Hepatocyte (in vitro differentiated cells): Measurements from ENCODE around the gene TXNDC11. TPM values are rescaled to one million over a fixed set of nuclear protein-coding genes. Genes with fewer than 3 reads are reported as not detected.

Source experiments
- DNase-seq: peaks from one replicate; pipeline ENCODE4 v3.0.0-alpha.2; 2016; ENCODE audit warnings: low spot score
- H2AFZ ChIP-seq: fragments of 200-600 bp; sonication (generic); 2 replicates; pipeline ENCODE4 v1.6.0; 2016; ENCODE audit warnings: antibody characterized with exemption, mild to moderate bottlenecking
- H3K27ac ChIP-seq: fragments of 200-600 bp; sonication (generic); 2 replicates; pipeline ENCODE4 v1.5.1; 2016; ENCODE audit warnings: mild to moderate bottlenecking
- H3K27me3 ChIP-seq: fragments of 200-600 bp; sonication (generic); 2 replicates; pipeline ENCODE4 v1.6.1; 2016
- H3K36me3 ChIP-seq: fragments of 200-600 bp; sonication (generic); replicated peaks from 2 replicates; pipeline ENCODE4 v1.5.1; 2016; ENCODE audit warnings: low read depth; ENCODE audit not compliant: insufficient read depth
- H3K4me1 ChIP-seq: fragments of 200-600 bp; sonication (generic); 2 replicates; pipeline ENCODE4 v1.5.1; 2016; ENCODE audit warnings: mild to moderate bottlenecking, moderate library complexity; ENCODE audit not compliant: insufficient read depth
- H3K4me2 ChIP-seq: fragments of 200-600 bp; sonication (generic); 2 replicates; pipeline ENCODE4 v1.6.0; 2016
- H3K4me3 ChIP-seq: fragments of 200-600 bp; sonication (generic); 2 replicates; pipeline ENCODE4 v1.5.1; 2016; ENCODE audit warnings: mild to moderate bottlenecking
- H3K79me2 ChIP-seq: fragments of 200-600 bp; sonication (generic); 2 replicates; pipeline ENCODE4 v1.6.0; 2017; ENCODE audit warnings: mild to moderate bottlenecking
- H3K9me2 ChIP-seq: fragments of 200-600 bp; sonication (generic); replicated peaks from 2 replicates; pipeline ENCODE4 v1.6.0; 2017; ENCODE audit warnings: mild to moderate bottlenecking; ENCODE audit not compliant: insufficient read depth
- H3K9me3 ChIP-seq: fragments of 200-600 bp; sonication (generic); 2 replicates; pipeline ENCODE4 v1.5.1; 2016; ENCODE audit warnings: low read depth, mild to moderate bottlenecking
- H4K20me1 ChIP-seq: fragments of 200-600 bp; sonication (generic); 2 replicates; pipeline ENCODE4 v1.6.0; 2016; ENCODE audit warnings: mild to moderate bottlenecking; ENCODE audit not compliant: insufficient read depth, poor library complexity, severe bottlenecking
- EZH2 ChIP-seq: fragments of 200-600 bp; sonication (generic); IDR thresholded peaks from 2 replicates; pipeline ENCODE4 v1.6.1; 2016; ENCODE audit warnings: antibody characterized with exemption, mild to moderate bottlenecking, borderline replicate concordance
- EZH2phosphoT487 ChIP-seq: fragments of 200-600 bp; sonication (generic); IDR thresholded peaks from one replicate; pipeline ENCODE4 v1.6.1; 2018; ENCODE audit warnings: antibody characterized with exemption, mild to moderate bottlenecking, low read depth, moderate library complexity; ENCODE audit not compliant: unreplicated experiment, severe bottlenecking
- WGBS: methylation state at CpG from one replicate; pipeline ENCODE4 v1.1.6; 2016; ENCODE audit warnings: low lambda C conversion rate; ENCODE audit errors: missing lambda C conversion rate; 5-methylcytosine and 5-hydroxymethylcytosine counted together
- polyA plus RNA-seq: library from polyadenylated mRNA; unstranded; fragments of >200 nt; fragmentation: Nextera tagmentation; extraction: Ambion mirVana; gene quantifications from 2 replicates; pipeline ENCODE4 v1.2.1, GENCODE V29; 2016
- total RNA-seq: library from RNA; depleted of rRNA; stranded (reverse); fragments of >200 nt; gene quantifications from 2 replicates; pipeline ENCODE4 v1.2.3, GENCODE V29; 2014
- TF ChIP-seq, protein P1 (sequence below): fragments of 200-600 bp; sonication (generic); IDR thresholded peaks from 2 replicates; pipeline ENCODE4 v1.5.1; 2016; ENCODE audit warnings: antibody characterized with exemption, mild to moderate bottlenecking; ENCODE audit not compliant: poor library complexity

TXNDC11 gene
- total and polyA plus RNA-seq, 2 experiments from 2014 or later, result 58.5 to 59.4 TPM

DNA sequence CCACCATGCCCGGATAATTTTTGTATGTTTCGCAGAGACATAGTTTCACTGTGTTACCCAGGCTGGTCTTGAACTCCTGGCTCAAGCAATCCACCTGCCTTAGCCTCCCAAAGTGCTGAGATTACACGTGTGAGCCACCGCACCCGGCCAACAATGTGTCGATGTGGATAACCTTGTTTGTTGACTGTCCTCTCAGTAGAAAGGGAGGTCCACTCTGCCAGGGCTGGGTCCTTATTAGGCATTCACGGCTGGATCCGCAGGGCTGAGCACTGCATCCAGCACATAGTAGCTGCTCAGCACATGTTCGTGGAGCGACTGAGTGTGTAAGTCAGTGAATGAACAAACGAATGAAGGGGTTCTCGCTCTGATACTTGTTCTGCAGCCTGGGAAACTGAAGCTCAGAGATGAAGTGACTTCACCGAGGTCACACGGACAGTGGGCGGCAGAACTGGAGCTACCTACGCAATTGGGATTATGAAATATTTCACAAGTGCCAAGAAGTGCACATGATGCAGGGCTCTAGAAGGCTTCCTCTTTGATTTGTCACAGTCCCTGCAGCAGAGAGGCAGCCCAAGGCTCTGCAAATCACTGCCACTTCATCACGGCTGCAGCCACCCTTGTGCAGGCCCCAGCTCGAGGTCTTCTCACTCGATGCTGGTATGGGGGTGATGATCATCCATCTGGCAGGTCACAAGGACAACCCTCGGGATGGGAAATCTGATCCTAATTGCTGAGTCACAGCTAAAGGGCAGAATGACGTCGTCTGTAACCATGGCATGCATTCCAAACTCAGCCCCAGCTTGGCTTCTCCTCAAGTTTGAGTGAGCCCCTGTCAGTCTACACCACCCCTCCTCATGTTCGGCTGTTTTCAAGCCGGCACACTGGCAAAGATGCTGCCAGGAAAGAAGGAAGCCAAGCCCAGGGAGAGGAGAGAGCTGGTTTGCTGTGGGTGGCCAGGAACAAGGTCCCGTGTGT lies 102.4 kb downstream of the TXNDC11 start:
- TF ChIP-seq, protein P1, sequence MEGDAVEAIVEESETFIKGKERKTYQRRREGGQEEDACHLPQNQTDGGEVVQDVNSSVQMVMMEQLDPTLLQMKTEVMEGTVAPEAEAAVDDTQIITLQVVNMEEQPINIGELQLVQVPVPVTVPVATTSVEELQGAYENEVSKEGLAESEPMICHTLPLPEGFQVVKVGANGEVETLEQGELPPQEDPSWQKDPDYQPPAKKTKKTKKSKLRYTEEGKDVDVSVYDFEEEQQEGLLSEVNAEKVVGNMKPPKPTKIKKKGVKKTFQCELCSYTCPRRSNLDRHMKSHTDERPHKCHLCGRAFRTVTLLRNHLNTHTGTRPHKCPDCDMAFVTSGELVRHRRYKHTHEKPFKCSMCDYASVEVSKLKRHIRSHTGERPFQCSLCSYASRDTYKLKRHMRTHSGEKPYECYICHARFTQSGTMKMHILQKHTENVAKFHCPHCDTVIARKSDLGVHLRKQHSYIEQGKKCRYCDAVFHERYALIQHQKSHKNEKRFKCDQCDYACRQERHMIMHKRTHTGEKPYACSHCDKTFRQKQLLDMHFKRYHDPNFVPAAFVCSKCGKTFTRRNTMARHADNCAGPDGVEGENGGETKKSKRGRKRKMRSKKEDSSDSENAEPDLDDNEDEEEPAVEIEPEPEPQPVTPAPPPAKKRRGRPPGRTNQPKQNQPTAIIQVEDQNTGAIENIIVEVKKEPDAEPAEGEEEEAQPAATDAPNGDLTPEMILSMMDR, result no peak
- TF ChIP-seq EZH2, result no peak
- TF ChIP-seq EZH2phosphoT487, result no peak
- no peak overlapping the region for H3K4me3 ChIP-seq
- no peaks in the 10 kb centered on the region for H3K79me2 ChIP-seq
- H3K9me3 ChIP-seq, result no peaks in the 10 kb centered on the region
- no peaks in the 10 kb centered on the region for H3K27me3 ChIP-seq
- H3K4me1 ChIP-seq, result peaks cover 13% of the 10 kb centered on the region
- H3K4me2 ChIP-seq, result peak overlapping the region; percentile 0
- peak; percentile 77 for DNase-seq
- H2AFZ ChIP-seq, result no peak overlapping the region
- H3K36me3 ChIP-seq, result no peaks in the 10 kb centered on the region
- H4K20me1 ChIP-seq, result no peaks in the 10 kb centered on the region
- 55% methylated on average over 25 of the region's 25 CpGs for WGBS
- no peaks in the 10 kb centered on the region for H3K9me2 ChIP-seq
- H3K27ac ChIP-seq, result peak overlapping the region; percentile 79

DNA sequence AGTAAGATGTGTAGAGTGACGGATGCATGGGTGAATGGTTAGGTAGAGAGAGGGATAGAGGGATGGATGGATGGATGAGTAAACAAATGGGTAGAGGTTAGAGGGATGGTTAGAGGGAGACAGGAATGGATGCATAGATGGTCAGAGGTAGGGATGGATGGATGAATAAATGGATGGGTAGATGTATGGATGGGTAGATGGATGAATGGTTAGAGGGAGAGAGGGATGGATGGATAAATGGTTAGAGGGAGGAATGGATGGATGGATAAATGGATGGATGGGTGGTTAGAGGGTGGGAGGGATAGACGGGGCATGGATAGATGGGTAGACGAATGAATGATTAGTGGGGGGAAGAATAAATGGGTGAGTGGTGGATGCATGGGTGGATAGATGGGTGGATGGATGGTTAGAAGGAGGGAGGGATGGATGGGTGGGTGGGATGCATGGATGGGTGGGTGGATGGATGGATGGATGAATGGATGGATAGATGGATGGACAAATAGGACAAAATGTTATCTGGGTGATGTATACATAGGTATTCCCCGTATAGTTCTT lies 103.6 kb downstream of the TXNDC11 start:
- TF ChIP-seq, protein P1, result no peak
- TF ChIP-seq EZH2 (no peak), EZH2phosphoT487 (no peak)
- Histone ChIP-seq H3K9me3 (no peaks in the 10 kb centered on the region), H3K9me2 (no peaks in the 10 kb centered on the region), H3K4me3 (no peak overlapping the region), H2AFZ (no peak overlapping the region), H4K20me1 (no peaks in the 10 kb centered on the region), H3K4me2 (no peak overlapping the region), H3K27ac (no peak overlapping the region), H3K4me1 (peaks cover 14% of the 10 kb centered on the region), H3K27me3 (no peaks in the 10 kb centered on the region), H3K79me2 (no peaks in the 10 kb centered on the region), H3K36me3 (no peaks in the 10 kb centered on the region)
- no peak for DNase-seq
- WGBS, result 37% methylated on average over 4 of the region's 4 CpGs

GRCh38 chr16:11638140-11638539 lies 104.5 kb downstream of the TXNDC11 start:
- Histone ChIP-seq H3K9me3 (no peaks in the 10 kb centered on the region), H3K27me3 (no peaks in the 10 kb centered on the region), H3K4me2 (no peak overlapping the region), H3K4me1 (peaks cover 17% of the 10 kb centered on the region), H2AFZ (no peak overlapping the region), H3K4me3 (no peak overlapping the region), H3K36me3 (no peaks in the 10 kb centered on the region), H3K79me2 (no peaks in the 10 kb centered on the region), H3K9me2 (no peaks in the 10 kb centered on the region), H3K27ac (no peak overlapping the region), H4K20me1 (no peaks in the 10 kb centered on the region)
- WGBS, result 87% methylated on average over 4 of the region's 4 CpGs
- no peak for DNase-seq
- TF ChIP-seq EZH2 (no peak), EZH2phosphoT487 (no peak)
- TF ChIP-seq, protein P1, result no peak
